Keratinocyte (primary cell): ENCODE data around the gene CCDC87. TPM values are rescaled to one million over a fixed set of nuclear protein-coding genes. Genes with fewer than 3 reads are reported as not detected.

Experiments
- DNase-seq: peaks from one replicate; pipeline ENCODE4 v3.0.0-alpha.2; 2011; ENCODE audit warnings: low read depth, missing footprints, low spot score
- FAIRE-seq: peaks from 2 replicates; lab custom pipeline; 2011; peaks lifted over from hg19 to GRCh38; lab: Jason Lieb, UNC
- H2AFZ ChIP-seq: 2 replicates; pipeline ENCODE4 v1.6.0; 2012; ENCODE audit warnings: low read length, control low read depth, inconsistent platforms; ENCODE audit not compliant: control insufficient read depth
- H3K27ac ChIP-seq: 2 replicates; pipeline ENCODE4 v1.5.1; 2011; ENCODE audit warnings: low read length; ENCODE audit not compliant: control insufficient read depth, insufficient read depth
- H3K27me3 ChIP-seq: 3 replicates; pipeline ENCODE4 v1.6.0; 2011; ENCODE audit warnings: low read length; ENCODE audit not compliant: control insufficient read depth, insufficient read depth; ENCODE audit errors: extremely low read depth
- H3K36me3 ChIP-seq, 2 experiments: 2 replicates in 1 of 2; 3 replicates in 1 of 2; pipeline ENCODE4 v1.5.1; 2011; ENCODE audit warnings: low read length in 2 of 2, mild to moderate bottlenecking in 1 of 2; ENCODE audit not compliant: control insufficient read depth in 2 of 2, insufficient read depth in 2 of 2; ENCODE audit errors: extremely low read depth in 1 of 2
- H3K4me1 ChIP-seq: 3 replicates; pipeline ENCODE4 v1.5.1; 2011; ENCODE audit warnings: low read length; ENCODE audit not compliant: control insufficient read depth, insufficient read depth; ENCODE audit errors: extremely low read depth
- H3K4me2 ChIP-seq: 3 replicates; pipeline ENCODE4 v1.6.0; 2011; ENCODE audit warnings: low read depth, low read length; ENCODE audit not compliant: control insufficient read depth, insufficient read depth; ENCODE audit errors: extremely low read depth
- H3K4me3 ChIP-seq, 3 experiments: fragments of 200-600 bp in 1 of 3; sonication (generic) in 1 of 3; 2 replicates in 2 of 3; 3 replicates in 1 of 3; pipeline ENCODE4 v1.5.1; 2011 to 2016; ENCODE audit warnings: low read length in 3 of 3, mild to moderate bottlenecking in 3 of 3, control low read depth in 2 of 3, inconsistent platforms in 1 of 3, low read depth in 1 of 3, mixed read lengths in 1 of 3, mixed run types in 1 of 3, moderate library complexity in 1 of 3; ENCODE audit not compliant: control insufficient read depth in 2 of 3, insufficient read depth in 2 of 3; ENCODE audit errors: extremely low read depth in 1 of 3
- H3K79me2 ChIP-seq: 2 replicates; pipeline ENCODE4 v1.6.0; 2012; ENCODE audit warnings: low read length; ENCODE audit not compliant: control insufficient read depth, insufficient read depth
- H3K9ac ChIP-seq: 3 replicates; pipeline ENCODE4 v1.6.0; 2011; ENCODE audit warnings: low read length; ENCODE audit not compliant: control insufficient read depth, insufficient read depth; ENCODE audit errors: extremely low read depth
- H3K9me1 ChIP-seq: 3 replicates; pipeline ENCODE4 v1.6.0; 2011; ENCODE audit warnings: low read length; ENCODE audit not compliant: control insufficient read depth, insufficient read depth; ENCODE audit errors: extremely low read depth
- H3K9me3 ChIP-seq: 2 replicates; pipeline ENCODE4 v1.5.1; 2012; ENCODE audit warnings: low read depth, low read length; ENCODE audit not compliant: control insufficient read depth
- H4K20me1 ChIP-seq: 3 replicates; pipeline ENCODE4 v1.6.0; 2011; ENCODE audit warnings: low read length; ENCODE audit not compliant: control insufficient read depth, insufficient read depth; ENCODE audit errors: extremely low read depth
- CTCF ChIP-seq, 3 experiments: IDR thresholded peaks in 1 of 3; conservative IDR thresholded peaks in 1 of 3; optimal IDR thresholded peaks in 1 of 3; 2 replicates in 2 of 3; 3 replicates in 1 of 3; pipeline versions ENCODE3 to v1.5.1; 2011; ENCODE audit warnings: low read length in 3 of 3, mild to moderate bottlenecking in 3 of 3, moderate library complexity in 2 of 3, control low read depth in 1 of 3, inconsistent platforms in 1 of 3; ENCODE audit not compliant: insufficient read depth in 2 of 3; ENCODE audit errors: extremely low read depth in 1 of 3
- EZH2 ChIP-seq: IDR thresholded peaks from one replicate; pipeline ENCODE4 v1.6.1; 2012; ENCODE audit warnings: inconsistent platforms, mild to moderate bottlenecking, low read length, moderate library complexity
- dilution Hi-C: fragments of 300-500 bp; cut with MboI; formaldehyde crosslinking; loops from one replicate; pipeline ENCODE4 v1.7.0; 2020; ENCODE audit warnings: low sequenced_read_pairs; ENCODE audit not compliant: extremely low pct_ligation_motif_present
- polyA plus RNA-seq, 5 experiments: library from polyadenylated mRNA; depleted of rRNA in 3 of 5; stranded (reverse) in 3 of 5; stranded (forward) in 1 of 5; unstranded in 1 of 5; fragments of >200 nt; gene quantifications; 1 replicate in 1 of 5; 2 replicates in 3 of 5; 3 replicates in 1 of 5; pipeline versions ENCODE4 v1.2.1 to v1.2.3, GENCODE V29; 2011 to 2012; ENCODE audit warnings: missing spikeins in 2 of 5, low read depth in 1 of 5, low replicate concordance in 1 of 5

The CCDC87 gene
- polyA plus RNA-seq, 1 donor (not counting 4 experiments of a cell fraction or from before 2014, with no cell fraction given), result 0.07 TPM

GRCh38 chr11:66625752-66626149, 32.9 kb upstream of the CCDC87 start:
- FAIRE-seq, result no peak
- H3K27me3 ChIP-seq, result no peaks in the 10 kb centered on the region
- H3K27ac ChIP-seq, result no peak overlapping the region
- no peaks in the 10 kb centered on the region for H3K9me3 ChIP-seq
- H3K4me3 ChIP-seq, result no peak overlapping the region
- H2AFZ ChIP-seq, result no peak overlapping the region
- H3K36me3 ChIP-seq, result peaks cover 61 to 62% of the 10 kb centered on the region in 2 experiments
- peaks cover 55% of the 10 kb centered on the region for H4K20me1 ChIP-seq
- peaks cover 2% of the 10 kb centered on the region for H3K9me1 ChIP-seq
- no peak overlapping the region for H3K4me2 ChIP-seq
- dilution Hi-C loops, result no loop called here
- H3K4me1 ChIP-seq, result no peaks in the 10 kb centered on the region
- TF ChIP-seq CTCF (optimal IDR thresholded peaks at IDR 0.05 in 1 of 3, IDR thresholded peaks at IDR 0.05 in 1 of 3, conservative IDR thresholded peaks at IDR 0.05 in 1 of 3; ENCODE audit: extremely low read depth in 1 of 3, insufficient read depth in 2 of 3, low read length in 3 of 3), result no peak
- TF ChIP-seq EZH2, result no peak
- no peak overlapping the region for H3K9ac ChIP-seq
- H3K79me2 ChIP-seq, result peaks cover 100% of the 10 kb centered on the region
- DNase-seq, result no peak

GRCh38 chr11:66625041-66625751, 32.3 kb upstream of the CCDC87 start:
- Histone ChIP-seq H3K4me2 (no peak overlapping the region), H3K36me3 (peaks cover 59 to 61% of the 10 kb centered on the region in 2 experiments), H3K27me3 (no peaks in the 10 kb centered on the region), H3K9me1 (peaks cover 2% of the 10 kb centered on the region), H3K27ac (no peak overlapping the region), H3K4me1 (no peaks in the 10 kb centered on the region), H3K9me3 (no peaks in the 10 kb centered on the region), H3K79me2 (peaks cover 100% of the 10 kb centered on the region), H3K4me3 (no peak overlapping the region), H3K9ac (no peak overlapping the region), H2AFZ (no peak overlapping the region), H4K20me1 (peaks cover 57% of the 10 kb centered on the region)
- TF ChIP-seq CTCF (optimal IDR thresholded peaks at IDR 0.05 in 1 of 3, IDR thresholded peaks at IDR 0.05 in 1 of 3, conservative IDR thresholded peaks at IDR 0.05 in 1 of 3; ENCODE audit: extremely low read depth in 1 of 3, insufficient read depth in 2 of 3, low read length in 3 of 3) (no peak), EZH2 (no peak)
- FAIRE-seq (no peak), DNase-seq (no peak)
- dilution Hi-C loops, result no loop called here
